HCT116 (cell line): ENCODE results near the gene RHNO1. TPM values are rescaled to one million over a fixed set of nuclear protein-coding genes. Genes with fewer than 3 reads are reported as not detected.

Experiments used
- ATAC-seq: fragments of 200-7000 bp; cut with Tn5 transposase; 2 replicates; pipeline ENCODE4 v1.9.1; 2020; ENCODE audit warnings: mild to moderate bottlenecking, moderate library complexity
- BruUV-seq: library from RNA; stranded (reverse); fragments of 400-500 nt; replicated peaks from 2 replicates; lab custom pipeline; 2021; lab: Mats Ljungman, UMichigan
- CTCF ChIA-PET: fragments of 300-600 bp; sonication (Branson Sonifier 250); formaldehyde crosslinking; loops from one replicate; lab custom pipeline; 2021; ENCODE audit warnings: antibody characterized with exemption; lab: Charles Lee
- POLR2A ChIA-PET: fragments of 300-600, 350-600 bp; sonication (Branson Sonifier 250); formaldehyde crosslinking; loops from one replicate; lab custom pipeline; 2021; ENCODE audit warnings: antibody characterized with exemption; lab: Charles Lee
- RAD21 ChIA-PET, 2 experiments: fragments of 300-600 bp; sonication (Branson Sonifier 250); formaldehyde crosslinking; loops; one replicate each; lab custom pipeline; 2023; ENCODE audit warnings: low total read pairs in 2 of 2; ENCODE audit not compliant: uncharacterized antibody in 2 of 2, unreplicated experiment in 2 of 2, low non-redundant PET in 1 of 2; lab: Charles Lee
- DNase-seq: peaks from one replicate; pipeline ENCODE4 v3.0.0-alpha.2; 2010; ENCODE audit warnings: low read depth, low spot score
- H2AFZ ChIP-seq: fragments of 200-600 bp; shearing (Covaris generic), sonication (generic); 2 replicates; pipeline ENCODE4 v1.6.1; 2017; ENCODE audit warnings: low read depth, mixed run types, mixed read lengths, antibody characterized with exemption, low read length; ENCODE audit not compliant: poor library complexity, severe bottlenecking
- H3K27ac ChIP-seq: 2 replicates; pipeline ENCODE4 v1.5.1; 2012; ENCODE audit warnings: low read depth, low read length
- H3K27me3 ChIP-seq: fragments of 200-600 bp; sonication (generic); 2 replicates; pipeline ENCODE4 v1.6.1; 2016; ENCODE audit warnings: mixed run types, low read length, mixed read lengths; ENCODE audit not compliant: insufficient read depth
- H3K36me3 ChIP-seq, 2 experiments: fragments of 200-500 bp in 1 of 2; fragments of 200-600 bp in 1 of 2; sonication (Bioruptor generic) in 1 of 2; sonication (generic) in 1 of 2; 2 replicates each; pipeline versions ENCODE4 v1.5.1 to v1.6.1; 2014 to 2016; ENCODE audit warnings: low read length in 2 of 2, inconsistent platforms in 1 of 2, mixed read lengths in 1 of 2, mixed run types in 1 of 2; ENCODE audit not compliant: insufficient read depth in 2 of 2, control insufficient read depth in 1 of 2
- H3K4me1 ChIP-seq, 2 experiments: fragments of 200-600 bp in 1 of 2; sonication (generic) in 1 of 2; 2 replicates each; pipeline versions ENCODE4 v1.5.1 to v1.6.1; 2012 to 2017; ENCODE audit warnings: low read length in 2 of 2, inconsistent platforms in 1 of 2, mild to moderate bottlenecking in 1 of 2, mixed read lengths in 1 of 2, mixed run types in 1 of 2, moderate library complexity in 1 of 2; ENCODE audit not compliant: insufficient read depth in 2 of 2, control insufficient read depth in 1 of 2
- H3K4me2 ChIP-seq: fragments of 200-600 bp; sonication (generic); 2 replicates; pipeline ENCODE4 v1.6.1; 2017; ENCODE audit warnings: mixed run types, low read length, mixed read lengths
- H3K4me3 ChIP-seq, 2 experiments: fragments of 200-600 bp in 1 of 2; sonication (generic) in 1 of 2; replicated peaks in 1 of 2; 2 replicates each; pipeline ENCODE4 v1.5.1; 2011 to 2016; ENCODE audit warnings: low read length in 2 of 2, control low read depth in 1 of 2, low read depth in 1 of 2, mild to moderate bottlenecking in 1 of 2, mixed read lengths in 1 of 2, mixed run types in 1 of 2
- H3K79me2 ChIP-seq: fragments of 200-600 bp; sonication (generic); 2 replicates; pipeline ENCODE4 v1.6.1; 2017; ENCODE audit warnings: mild to moderate bottlenecking, mixed run types, low read length, moderate library complexity, mixed read lengths; ENCODE audit not compliant: insufficient read depth
- H3K9ac ChIP-seq: fragments of 200-600 bp; sonication (generic); 2 replicates; pipeline ENCODE4 v1.6.1; 2016; ENCODE audit warnings: low read length, mixed read lengths
- H3K9me2 ChIP-seq: fragments of 200-600 bp; sonication (generic), shearing (Covaris generic); 2 replicates; pipeline ENCODE4 v1.6.1; 2017; ENCODE audit warnings: mixed run types, mild to moderate bottlenecking, moderate library complexity; ENCODE audit not compliant: insufficient read depth
- H3K9me3 ChIP-seq, 2 experiments: fragments of 200-500 bp in 1 of 2; fragments of 200-600 bp in 1 of 2; sonication (Bioruptor generic) in 1 of 2; sonication (generic) in 1 of 2; 2 replicates each; pipeline ENCODE4 v1.6.1; 2014 to 2017; ENCODE audit warnings: low read length in 2 of 2, mixed read lengths in 2 of 2, inconsistent platforms in 1 of 2, low read depth in 1 of 2, mild to moderate bottlenecking in 1 of 2, mixed run types in 1 of 2, moderate library complexity in 1 of 2; ENCODE audit not compliant: control insufficient read depth in 1 of 2, insufficient read depth in 1 of 2
- H4K20me1 ChIP-seq: fragments of 200-600 bp; sonication (generic), shearing (Covaris generic); 2 replicates; pipeline ENCODE4 v1.6.1; 2017; ENCODE audit warnings: mixed run types, mild to moderate bottlenecking, moderate library complexity; ENCODE audit not compliant: insufficient read depth
- CEBPB ChIP-seq: IDR thresholded peaks from 2 replicates; pipeline ENCODE4 v1.6.1; 2012; ENCODE audit warnings: low read depth
- CTCF ChIP-seq, 3 experiments: fragments of 200-600 bp in 1 of 3; sonication (generic) in 1 of 3; IDR thresholded peaks in 2 of 3; conservative IDR thresholded peaks in 1 of 3; 2 replicates each; pipeline ENCODE4 v1.5.1; 2012 to 2017; ENCODE audit warnings: low read depth in 2 of 3, low read length in 2 of 3, antibody characterized with exemption in 1 of 3, borderline replicate concordance in 1 of 3, control low read depth in 1 of 3, mild to moderate bottlenecking in 1 of 3, mixed read lengths in 1 of 3, mixed run types in 1 of 3, moderate library complexity in 1 of 3; ENCODE audit not compliant: insufficient read depth in 1 of 3
- EGR1 ChIP-seq: IDR thresholded peaks from 2 replicates; pipeline ENCODE4 v1.6.1; 2012; ENCODE audit warnings: low read depth
- ELF1 ChIP-seq: IDR thresholded peaks from 2 replicates; pipeline ENCODE4 v1.6.1; 2012; ENCODE audit warnings: low read depth, borderline replicate concordance
- JUND ChIP-seq: IDR thresholded peaks from 2 replicates; pipeline ENCODE4 v1.6.1; 2012
- POLR2A ChIP-seq: IDR thresholded peaks from 2 replicates; pipeline ENCODE4 v1.7.0; 2011; ENCODE audit warnings: borderline replicate concordance; ENCODE audit not compliant: insufficient read depth, insufficient read length; ENCODE audit errors: extremely low read depth
- RAD21 ChIP-seq: IDR thresholded peaks from 2 replicates; pipeline ENCODE4 v1.6.1; 2012; ENCODE audit warnings: low read depth, mild to moderate bottlenecking
- REST ChIP-seq: IDR thresholded peaks from 2 replicates; pipeline ENCODE4 v1.6.1; 2012; ENCODE audit warnings: low read depth
- ZBTB33 ChIP-seq: IDR thresholded peaks from 2 replicates; pipeline ENCODE4 v1.6.1; 2011; ENCODE audit warnings: mild to moderate bottlenecking, low read length, moderate library complexity; ENCODE audit not compliant: insufficient replicate concordance; ENCODE audit errors: extremely low read depth
- ZNF274 ChIP-seq: fragments of 200-500 bp; sonication (Bioruptor generic); IDR thresholded peaks from 2 replicates; pipeline ENCODE4 v1.6.1; 2014; ENCODE audit warnings: mild to moderate bottlenecking, low read depth, low read length, inconsistent platforms
- intact Hi-C: fragments of 100-400 bp; cut with micrococcal nuclease; formaldehyde crosslinking; loops from 2 replicates; pipeline ENCODE4 v1.10.0; 2022
- total RNA-seq: library from RNA; stranded (reverse); gene quantifications from one replicate; pipeline ENCODE4 v1.2.1, GENCODE V29; 2021; ENCODE audit not compliant: unreplicated experiment

RHNO1 gene
- total RNA-seq, 1 experiment from 2014 or later, result 29.7 TPM

GRCh38 chr12:2877953-2878732 lies 1.1 kb downstream of the RHNO1 start:
- H3K9me3 ChIP-seq, result no peaks in the 10 kb centered on the region
- ChIA-PET POLR2A (no interaction called here), RAD21 (no interaction called here), CTCF (interaction anchor here (0.9 to 1.5 kb wide), 3 partner anchors 8 to 163 kb away, joined by 3 to 11 read pairs (median 3); no protein-coding TSS in a partner anchor)
- peaks cover 11 to 14% of the 10 kb centered on the region in 2 experiments; a peak in 3 of 4 replicates for H3K36me3 ChIP-seq
- peak overlapping the region; percentile 92 to 96 for H3K4me3 ChIP-seq
- peaks cover 6 to 20% of the 10 kb centered on the region in 2 experiments for H3K4me1 ChIP-seq
- peaks cover 88% of the 10 kb centered on the region for H3K79me2 ChIP-seq
- no peaks in the 10 kb centered on the region for H3K9me2 ChIP-seq
- H3K27ac ChIP-seq, result peak overlapping the region; percentile 77
- H3K27me3 ChIP-seq, result no peaks in the 10 kb centered on the region
- TF ChIP-seq POLR2A (no peak), ELF1 (no peak), JUND (no peak), CEBPB (no peak), ZNF274 (no peak), EGR1 (no peak), CTCF (IDR thresholded peaks at IDR 0.05 in 2 of 3, conservative IDR thresholded peaks at IDR 0.05 in 1 of 3; ENCODE audit: borderline replicate concordance in 1 of 3, insufficient read depth in 1 of 3, low read depth in 2 of 3, low read length in 2 of 3) (0 out of 6 replicates have a peak, but pooled peaks of 1 of the 3 experiments have one; percentile 14), RAD21 (0 out of 2 replicates have a peak, but pooled peaks have one; percentile 7), ZBTB33 (no peak), REST (no peak)
- ATAC-seq, result peak; percentile 37
- DNase-seq, result no peak
- H3K4me2 ChIP-seq, result peak overlapping the region; percentile 79
- H2AFZ ChIP-seq, result no peak overlapping the region
- intact Hi-C loops, result no loop called here
- peak overlapping the region; percentile 92 for H3K9ac ChIP-seq
- H4K20me1 ChIP-seq, result no peaks in the 10 kb centered on the region
- BruUV-seq, result no TSS peak
